Measurements from ENCODE around the gene SLC4A2. TPM values are rescaled to one million over a fixed set of nuclear protein-coding genes. Genes with fewer than 3 reads are reported as not detected.

Gene SLC4A2
- total and polyA plus RNA-seq, 8 donors = 81.7 to 205 (median 104) TPM

DNA sequence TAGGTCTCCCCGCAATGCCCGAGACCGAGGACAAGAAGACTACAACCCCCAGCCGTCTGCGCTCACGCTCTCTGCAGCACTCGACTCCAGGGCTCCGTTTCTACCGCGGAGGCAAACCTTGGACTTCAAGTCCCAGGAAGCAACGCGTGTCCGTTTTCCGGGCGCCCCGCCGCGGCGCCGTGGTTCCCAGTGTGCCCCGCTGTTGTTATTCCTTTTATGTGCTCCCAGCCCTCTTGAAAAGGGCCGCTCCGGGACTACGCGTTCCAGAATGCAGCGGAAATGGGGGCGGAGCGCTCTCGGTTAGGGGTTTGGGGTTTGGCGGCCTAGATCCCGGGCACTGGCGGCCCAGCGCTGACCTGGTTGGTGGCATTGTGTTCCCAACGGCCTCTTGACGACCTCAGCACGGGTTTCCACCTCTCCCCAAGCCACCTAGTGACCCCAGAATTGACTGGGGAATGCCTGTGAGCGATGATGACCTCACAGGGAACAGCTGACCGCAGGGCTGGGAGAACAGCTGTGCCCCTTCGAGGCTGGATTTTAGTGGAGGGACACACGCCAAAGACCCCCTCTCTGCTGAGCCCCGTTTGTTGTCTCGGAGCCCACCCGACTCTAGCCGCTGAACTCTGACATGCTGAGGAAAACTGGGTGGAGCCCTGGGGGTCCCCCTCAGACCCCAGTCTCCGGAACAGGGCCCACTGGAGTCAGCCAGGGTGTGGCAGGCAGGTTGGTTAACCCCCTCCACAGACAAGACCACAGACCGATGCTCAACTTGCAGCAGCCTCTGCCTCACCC, 1.2 kb upstream of the SLC4A2 start:
- TF ChIP-seq, protein P1, sequence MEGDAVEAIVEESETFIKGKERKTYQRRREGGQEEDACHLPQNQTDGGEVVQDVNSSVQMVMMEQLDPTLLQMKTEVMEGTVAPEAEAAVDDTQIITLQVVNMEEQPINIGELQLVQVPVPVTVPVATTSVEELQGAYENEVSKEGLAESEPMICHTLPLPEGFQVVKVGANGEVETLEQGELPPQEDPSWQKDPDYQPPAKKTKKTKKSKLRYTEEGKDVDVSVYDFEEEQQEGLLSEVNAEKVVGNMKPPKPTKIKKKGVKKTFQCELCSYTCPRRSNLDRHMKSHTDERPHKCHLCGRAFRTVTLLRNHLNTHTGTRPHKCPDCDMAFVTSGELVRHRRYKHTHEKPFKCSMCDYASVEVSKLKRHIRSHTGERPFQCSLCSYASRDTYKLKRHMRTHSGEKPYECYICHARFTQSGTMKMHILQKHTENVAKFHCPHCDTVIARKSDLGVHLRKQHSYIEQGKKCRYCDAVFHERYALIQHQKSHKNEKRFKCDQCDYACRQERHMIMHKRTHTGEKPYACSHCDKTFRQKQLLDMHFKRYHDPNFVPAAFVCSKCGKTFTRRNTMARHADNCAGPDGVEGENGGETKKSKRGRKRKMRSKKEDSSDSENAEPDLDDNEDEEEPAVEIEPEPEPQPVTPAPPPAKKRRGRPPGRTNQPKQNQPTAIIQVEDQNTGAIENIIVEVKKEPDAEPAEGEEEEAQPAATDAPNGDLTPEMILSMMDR (IDR thresholded peaks at IDR 0.05) = no peak
- intact Hi-C loops (cut with DNase I) = no loop called here

DNA sequence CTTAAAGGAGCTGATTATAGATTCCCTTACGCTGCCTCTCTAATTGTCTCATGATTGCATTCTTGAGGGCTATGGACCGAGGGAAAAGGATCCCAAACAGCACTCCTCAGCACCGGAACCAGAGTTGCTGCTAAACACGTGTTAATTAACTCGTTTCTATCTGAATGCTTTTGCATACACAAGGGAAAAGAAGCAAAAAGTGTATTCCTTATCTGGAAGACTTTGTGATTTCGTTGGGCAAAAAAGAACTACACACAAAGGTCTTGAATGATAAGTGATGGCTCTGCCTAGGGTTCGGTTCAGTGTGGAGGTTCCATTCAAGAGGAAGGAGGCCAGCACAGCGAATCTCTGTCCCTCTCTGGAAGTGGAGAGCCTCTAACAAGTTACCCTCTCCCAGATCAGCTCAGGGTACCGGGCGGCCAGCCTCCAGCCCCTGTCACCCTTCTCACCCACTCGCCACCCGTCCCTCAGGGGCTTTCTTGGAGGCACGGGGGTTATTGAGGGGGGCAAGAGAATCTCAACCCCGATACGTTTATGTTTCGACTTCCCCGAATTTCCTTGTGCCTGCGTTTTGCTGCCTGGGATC, 515 bp upstream of the SLC4A2 start:
- H3K36me3 ChIP-seq = peaks cover 0 to 16% of the 10 kb centered on the region in 2 donors
- TF ChIP-seq, protein P1 (IDR thresholded peaks at IDR 0.05) = no peak
- intact Hi-C loops (cut with DNase I) = no loop called here
- peaks cover 33 to 55% of the 10 kb centered on the region in 2 donors for H3K4me1 ChIP-seq
- no peaks in the 10 kb centered on the region for H3K27me3 ChIP-seq
- no peaks in the 10 kb centered on the region for H3K9me3 ChIP-seq
- DNase-seq = no peak
- ATAC-seq = no peak
- peak overlapping the region; percentile 96 to 98 for H3K27ac ChIP-seq
- peak overlapping the region; percentile 86 to 93 for H3K4me3 ChIP-seq

More for the DNA sequence above, 1.2 kb upstream of the SLC4A2 start:
- peak overlapping the region; percentile 96 to 98 for H3K27ac ChIP-seq
- peak; percentile 98 to 100 (median 99) for DNase-seq
- peaks cover 33 to 61% of the 10 kb centered on the region in 2 donors for H3K4me1 ChIP-seq
- ATAC-seq = peak; percentile 76
- H3K36me3 ChIP-seq = peaks cover 0 to 16% of the 10 kb centered on the region in 2 donors
- no peaks in the 10 kb centered on the region for H3K27me3 ChIP-seq
- H3K4me3 ChIP-seq = peak overlapping the region; percentile 87 to 93
- no peaks in the 10 kb centered on the region for H3K9me3 ChIP-seq

DNA sequence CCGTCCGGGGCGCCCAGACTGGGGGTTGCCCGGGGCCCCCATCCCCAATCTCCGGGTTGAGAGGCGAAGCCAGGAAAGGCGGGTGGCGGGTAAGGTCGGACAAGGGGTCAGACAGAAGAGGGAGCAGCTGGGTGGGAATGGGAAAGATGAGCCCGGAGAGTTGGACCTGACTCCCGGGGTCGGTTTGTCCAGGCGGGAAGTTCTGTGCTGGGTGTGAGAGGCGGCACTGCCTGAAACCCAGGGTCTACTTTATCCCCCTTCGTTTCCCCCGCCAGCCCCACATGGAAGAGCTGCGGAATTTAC, 675 bp downstream of the SLC4A2 start:
- peak overlapping the region; percentile 96 to 98 for H3K27ac ChIP-seq
- no peaks in the 10 kb centered on the region for H3K9me3 ChIP-seq
- TF ChIP-seq, protein P1 (IDR thresholded peaks at IDR 0.05) = no peak
- peaks cover 33 to 55% of the 10 kb centered on the region in 2 donors for H3K4me1 ChIP-seq
- no peak for DNase-seq
- H3K36me3 ChIP-seq = peaks cover 0 to 25% of the 10 kb centered on the region in 2 donors
- intact Hi-C loops (cut with DNase I) = no loop called here
- H3K4me3 ChIP-seq = peak overlapping the region; percentile 86 to 93
- no peaks in the 10 kb centered on the region for H3K27me3 ChIP-seq
- no peak for ATAC-seq

DNA sequence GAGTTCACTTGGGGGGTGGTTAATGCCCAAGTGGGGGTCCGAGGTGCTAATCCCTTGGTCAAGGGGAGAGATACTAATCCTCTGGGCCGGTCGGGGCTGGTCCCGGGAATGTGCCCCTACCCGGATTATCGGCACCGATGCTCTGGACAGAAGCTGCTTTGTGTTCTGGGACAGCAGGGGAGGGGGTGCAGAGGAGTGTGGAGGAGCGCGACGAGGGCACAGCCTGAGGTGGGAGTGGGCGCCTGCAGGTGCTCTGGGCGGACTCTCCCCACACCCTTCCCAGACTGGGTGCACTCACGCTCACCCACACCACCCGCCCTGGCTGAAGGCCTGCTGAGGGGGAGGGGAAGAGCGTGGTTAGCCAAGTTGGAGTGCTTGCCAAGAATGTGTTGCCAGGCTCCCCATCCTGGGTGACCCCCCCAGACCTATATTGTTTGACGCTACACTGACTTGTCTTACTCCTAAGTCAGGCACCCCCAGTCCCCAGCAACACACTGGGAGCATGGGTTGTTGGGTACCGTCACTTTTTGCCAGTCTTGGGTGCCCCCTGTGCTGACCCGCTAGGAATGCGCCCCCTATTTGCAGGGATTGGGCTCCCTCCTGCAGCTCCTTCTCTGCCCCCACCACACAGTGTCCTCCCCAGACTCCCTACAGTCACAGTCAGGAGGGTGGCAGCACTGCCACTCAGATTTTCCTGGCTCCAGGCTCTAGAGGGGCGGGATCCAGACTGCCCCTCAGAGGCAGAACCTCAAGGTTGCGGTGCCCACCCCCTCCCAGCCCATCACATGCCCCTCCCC, 1.2 kb downstream of the SLC4A2 start:
- TF ChIP-seq, protein P1 (IDR thresholded peaks at IDR 0.05) = no peak
- ATAC-seq (peak; percentile 5), DNase-seq (peak in 2 of 4 donors; percentile 39 to 71)
- intact Hi-C loops (cut with DNase I) = no loop called here
- H3K9me3 ChIP-seq = no peaks in the 10 kb centered on the region
- peaks cover 33 to 55% of the 10 kb centered on the region in 2 donors for H3K4me1 ChIP-seq
- H3K27ac ChIP-seq = peak overlapping the region; percentile 96 to 98
- peaks cover 0 to 31% of the 10 kb centered on the region in 2 donors for H3K36me3 ChIP-seq
- H3K27me3 ChIP-seq = no peaks in the 10 kb centered on the region
- peak overlapping the region; percentile 86 to 93 for H3K4me3 ChIP-seq
